Activated CD4-positive, alpha-beta memory T cell treated with anti-CD3 and anti-CD28 coated beads for 36 hours (primary cell): ENCODE measurements around the gene RSBN1. TPM values are rescaled to one million over a fixed set of nuclear protein-coding genes. Genes with fewer than 3 reads are reported as not detected.

Experiments
- CTCF ChIA-PET: fragments of 350-600 bp; sonication (Branson Sonifier 250); formaldehyde crosslinking; loops from one replicate; lab custom pipeline; 2021; ENCODE audit warnings: antibody characterized with exemption, inconsistent platforms; lab: Charles Lee
- POLR2A ChIA-PET: fragments of 350-600 bp; sonication (Branson Sonifier 250); formaldehyde crosslinking; loops from one replicate; lab custom pipeline; 2021; ENCODE audit warnings: antibody characterized with exemption; lab: Charles Lee
- DNase-seq: peaks from one replicate; pipeline ENCODE4 v3.0.0-alpha.2; 2020
- H3K27ac Mint-ChIP-seq: one replicate; pipeline ENCODE4 v1.8.0; 2021; ENCODE audit warnings: mixed read lengths
- H3K27me3 Mint-ChIP-seq: one replicate; pipeline ENCODE4 v1.8.0; 2021; ENCODE audit warnings: mixed read lengths
- H3K36me3 Mint-ChIP-seq: one replicate; pipeline ENCODE4 v1.8.0; 2021; ENCODE audit warnings: mixed read lengths
- H3K4me1 Mint-ChIP-seq: one replicate; pipeline ENCODE4 v1.8.0; 2021; ENCODE audit warnings: low read depth, mixed read lengths
- H3K4me3 Mint-ChIP-seq: one replicate; pipeline ENCODE4 v1.8.0; 2021; ENCODE audit warnings: mild to moderate bottlenecking, mixed read lengths
- H3K9me3 Mint-ChIP-seq: one replicate; pipeline ENCODE4 v1.8.0; 2021; ENCODE audit warnings: mixed read lengths
- intact Hi-C: fragments of 100-400 bp; cut with micrococcal nuclease; formaldehyde crosslinking; loops from one replicate; pipeline ENCODE4 v1.15.1; 2023
- total RNA-seq, 2 experiments: library from RNA; stranded (reverse); gene quantifications; one replicate each; pipeline ENCODE4 v1.2.3, GENCODE V29; 2021

Gene RSBN1
- total RNA-seq, 2 experiments from 2014 or later: 17.5 to 18.5 TPM

DNA sequence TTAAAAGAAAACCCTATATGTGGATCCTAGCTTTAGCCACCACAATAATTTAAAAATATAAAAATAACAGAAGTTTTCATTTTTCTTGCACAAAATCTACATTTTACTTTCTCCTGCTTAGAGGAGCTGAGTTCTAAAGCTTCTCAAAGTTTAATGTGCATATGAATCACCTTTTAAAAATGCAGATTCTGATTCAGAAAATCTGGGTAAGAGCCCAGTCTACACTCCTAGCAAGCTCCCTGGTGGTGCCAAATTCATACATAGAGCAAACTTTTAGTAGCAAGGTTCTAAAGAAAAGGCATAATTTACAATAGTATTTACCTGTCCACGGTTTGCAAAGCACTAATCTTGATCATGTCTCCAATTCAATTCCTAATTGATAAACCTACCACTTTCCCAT lies 19.3 kb downstream of the RSBN1 start:
- POLR2A ChIA-PET: no interaction called here
- H3K27ac Mint-ChIP-seq: no peak overlapping the region

DNA sequence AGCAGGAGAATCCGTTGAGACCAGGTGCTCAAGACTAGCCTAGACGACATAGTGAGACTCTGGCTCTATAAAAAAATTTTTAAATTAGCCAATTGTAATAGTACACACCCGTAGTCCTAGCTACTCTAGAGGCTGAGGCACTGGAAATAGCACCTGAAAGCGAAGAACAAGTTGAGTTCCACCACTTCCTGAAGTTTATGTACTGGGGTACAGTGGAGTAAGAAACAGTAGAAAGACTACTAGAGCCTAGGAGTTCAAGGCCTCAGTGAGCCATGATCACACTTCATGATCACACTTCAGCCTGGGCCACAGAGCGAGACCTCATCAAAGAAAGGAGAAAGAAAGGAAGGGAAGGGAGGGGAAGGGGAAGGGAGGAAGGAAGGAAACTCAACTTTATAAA lies 19.8 kb downstream of the RSBN1 start:
- ChIA-PET POLR2A (no interaction called here), CTCF (interaction anchor here (1.2 kb wide), 1 partner anchor 720 kb away, joined by 5 read pairs; the partner anchor contains the start of gene LRIG2)
- peak overlapping the region; percentile 69 for H3K27ac Mint-ChIP-seq
- peak; percentile 22 for DNase-seq
- intact Hi-C loops: no loop called here
- H3K9me3 Mint-ChIP-seq: no peaks in the 10 kb centered on the region
- no peaks in the 10 kb centered on the region for H3K27me3 Mint-ChIP-seq
- H3K4me1 Mint-ChIP-seq: peaks cover 58% of the 10 kb centered on the region
- H3K36me3 Mint-ChIP-seq: peaks cover 25% of the 10 kb centered on the region
- H3K4me3 Mint-ChIP-seq: no peak overlapping the region

More for the DNA sequence above, 19.3 kb downstream of the RSBN1 start:
- intact Hi-C loops: no loop called here
- Mint-ChIP-seq H3K9me3 (no peaks in the 10 kb centered on the region), H3K36me3 (peaks cover 30% of the 10 kb centered on the region), H3K4me1 (peaks cover 58% of the 10 kb centered on the region), H3K27me3 (no peaks in the 10 kb centered on the region), H3K4me3 (no peak overlapping the region)
- CTCF ChIA-PET: interaction anchor here (1.2 kb wide), 1 partner anchor 720 kb away, joined by 5 read pairs; the partner anchor contains the start of gene LRIG2
- no peak for DNase-seq

DNA sequence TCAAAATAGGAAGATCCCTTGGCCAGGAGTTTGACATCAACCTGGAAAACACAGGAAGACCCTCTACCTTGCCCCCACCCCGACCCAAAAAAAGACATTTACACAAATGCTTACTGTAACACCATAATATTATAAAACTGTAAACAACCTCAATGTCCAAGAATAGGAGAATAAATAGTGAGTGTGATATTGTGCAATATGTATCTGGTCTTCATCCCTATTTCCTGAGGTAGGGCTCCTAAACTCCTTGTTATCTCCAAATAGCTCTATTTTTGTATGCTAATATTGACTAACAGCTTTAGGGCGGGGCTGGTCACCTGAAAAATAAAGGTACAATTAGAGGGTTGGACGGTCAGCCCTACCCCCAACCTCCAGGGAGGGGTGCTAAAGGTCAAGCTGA lies 23.5 kb downstream of the RSBN1 start:
- Mint-ChIP-seq H3K9me3 (no peaks in the 10 kb centered on the region), H3K27me3 (no peaks in the 10 kb centered on the region), H3K4me1 (peaks cover 62% of the 10 kb centered on the region), H3K36me3 (peaks cover 3% of the 10 kb centered on the region), H3K4me3 (no peak overlapping the region), H3K27ac (no peak overlapping the region)
- CTCF ChIA-PET: no interaction called here
- POLR2A ChIA-PET: interaction anchor here (0.5 to 1.5 kb wide), 3 partner anchors 10 to 17 kb away, joined by 3 to 4 read pairs (median 4); no protein-coding TSS in a partner anchor
- intact Hi-C loops: loop anchor here (10.0 kb wide), 1 partner anchor 654 kb away; no protein-coding TSS in a partner anchor
- no peak for DNase-seq

DNA sequence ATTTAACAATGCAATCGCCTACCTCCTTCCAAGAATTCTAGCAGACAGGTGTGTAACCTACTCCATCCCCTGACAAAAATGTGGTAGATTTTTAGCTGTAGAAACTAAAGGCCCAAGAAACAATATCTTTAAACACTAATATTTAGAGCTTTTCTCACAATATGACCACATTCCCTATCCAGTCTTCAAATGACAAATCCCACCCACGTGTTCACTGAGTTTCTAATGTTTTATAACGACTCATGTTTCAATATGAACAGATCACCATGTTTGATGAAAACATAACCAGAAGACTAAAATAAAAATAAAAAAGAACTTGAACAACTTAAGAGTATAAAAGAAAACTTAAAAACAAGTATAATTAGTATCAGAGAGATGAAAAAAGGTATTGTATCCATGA lies 24.6 kb downstream of the RSBN1 start:
- Mint-ChIP-seq H3K4me3 (no peak overlapping the region), H3K9me3 (no peaks in the 10 kb centered on the region), H3K36me3 (peaks cover 3% of the 10 kb centered on the region), H3K27me3 (no peaks in the 10 kb centered on the region), H3K4me1 (peaks cover 57% of the 10 kb centered on the region), H3K27ac (peak overlapping the region; percentile 2)
- CTCF ChIA-PET: interaction anchor here (0.7 to 1.0 kb wide), 3 partner anchors 12 to 27 kb away, joined by 3 to 4 read pairs (median 3); partner anchors contain the start of gene RSBN1
- intact Hi-C loops: loop anchor here (10.0 kb wide), 1 partner anchor 653 kb away; no protein-coding TSS in a partner anchor
- DNase-seq: no peak
- POLR2A ChIA-PET: interaction anchor here (1.0 to 1.5 kb wide), 3 partner anchors 11 to 25 kb away, joined by 3 to 5 read pairs (median 4); partner anchors contain the start of gene RSBN1

DNA sequence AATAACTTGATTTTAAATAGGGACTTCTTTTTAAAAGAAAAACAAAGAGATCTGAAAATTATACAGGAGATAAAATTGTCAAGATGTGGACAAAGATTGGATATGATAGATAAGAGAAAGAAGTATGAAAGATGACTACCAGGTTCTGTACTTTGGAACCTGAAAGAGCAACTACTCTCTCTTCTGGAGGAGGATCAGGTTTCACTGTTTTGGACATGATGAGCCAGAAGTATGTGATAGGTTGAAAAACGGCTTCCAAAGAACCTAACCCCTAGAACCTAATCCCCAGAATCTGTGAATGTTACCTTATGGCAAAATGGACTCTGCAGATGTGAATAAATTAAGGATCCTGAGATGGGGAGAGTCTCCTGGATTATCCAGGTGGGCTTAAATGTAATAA lies 26.2 kb downstream of the RSBN1 start:
- Mint-ChIP-seq H3K36me3 (peaks cover 3% of the 10 kb centered on the region), H3K27me3 (no peaks in the 10 kb centered on the region), H3K4me1 (peaks cover 50% of the 10 kb centered on the region), H3K27ac (no peak overlapping the region), H3K9me3 (no peaks in the 10 kb centered on the region), H3K4me3 (no peak overlapping the region)
- ChIA-PET CTCF (no interaction called here), POLR2A (interaction anchor here (1.2 to 1.7 kb wide), 2 partner anchors 27 to 84 kb away, joined by 3 to 8 read pairs; partner anchors contain the start of gene PHTF1)
- intact Hi-C loops: loop anchor here (10.0 kb wide), 1 partner anchor 651 kb away; no protein-coding TSS in a partner anchor
- DNase-seq: no peak

DNA sequence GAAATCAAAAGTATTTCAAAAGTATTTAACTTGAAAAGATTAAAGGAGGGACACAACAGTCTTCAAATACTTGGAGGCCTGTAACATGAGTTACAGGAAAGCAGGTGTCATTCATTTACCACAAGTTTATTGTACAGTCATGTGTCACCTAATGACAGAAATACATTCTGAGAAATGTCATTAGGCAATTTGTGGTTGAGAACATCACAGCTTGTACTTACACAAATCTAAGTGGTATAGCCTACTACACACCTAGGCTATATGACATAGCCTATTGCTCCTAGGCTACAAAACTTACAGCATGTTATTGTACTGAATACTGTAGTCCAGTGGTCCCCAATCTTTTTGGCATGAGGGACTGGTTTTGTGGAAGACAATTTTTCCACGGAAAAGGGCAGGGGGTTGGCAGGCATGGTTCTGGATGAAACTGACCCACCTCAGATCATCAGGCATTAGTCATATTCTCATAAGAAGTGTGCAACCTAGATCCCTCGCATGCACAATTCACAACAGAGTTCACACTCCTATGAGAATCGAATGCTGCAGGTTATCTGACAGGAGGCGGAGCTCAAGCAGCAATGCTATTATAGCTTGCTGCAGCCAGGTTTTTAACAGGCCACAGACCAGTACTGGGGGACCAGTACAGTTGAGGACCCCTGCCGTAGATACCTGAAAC lies 28.0 kb downstream of the RSBN1 start:
- POLR2A ChIA-PET: interaction anchor here (0.9 to 2.3 kb wide), 4 partner anchors 14 to 28 kb away, joined by 5 to 12 read pairs (median 7); partner anchors contain the start of genes PHTF1 and RSBN1
- Mint-ChIP-seq H3K9me3 (no peaks in the 10 kb centered on the region), H3K27ac (peak overlapping the region; percentile 88), H3K36me3 (peaks cover under 1% of the 10 kb centered on the region), H3K27me3 (no peaks in the 10 kb centered on the region), H3K4me3 (peak overlapping the region; percentile 40), H3K4me1 (peaks cover 38% of the 10 kb centered on the region)
- DNase-seq: peak; percentile 40
- CTCF ChIA-PET: interaction anchor here (0.6 to 1.3 kb wide), 4 partner anchors 15 to 643 kb away, joined by 3 to 4 read pairs (median 3); partner anchors contain the start of gene RSBN1
- intact Hi-C loops: loop anchor here (1.0 to 10.0 kb wide), 4 partner anchors 18 to 649 kb away; partner anchors contain the start of gene PTPN22

DNA sequence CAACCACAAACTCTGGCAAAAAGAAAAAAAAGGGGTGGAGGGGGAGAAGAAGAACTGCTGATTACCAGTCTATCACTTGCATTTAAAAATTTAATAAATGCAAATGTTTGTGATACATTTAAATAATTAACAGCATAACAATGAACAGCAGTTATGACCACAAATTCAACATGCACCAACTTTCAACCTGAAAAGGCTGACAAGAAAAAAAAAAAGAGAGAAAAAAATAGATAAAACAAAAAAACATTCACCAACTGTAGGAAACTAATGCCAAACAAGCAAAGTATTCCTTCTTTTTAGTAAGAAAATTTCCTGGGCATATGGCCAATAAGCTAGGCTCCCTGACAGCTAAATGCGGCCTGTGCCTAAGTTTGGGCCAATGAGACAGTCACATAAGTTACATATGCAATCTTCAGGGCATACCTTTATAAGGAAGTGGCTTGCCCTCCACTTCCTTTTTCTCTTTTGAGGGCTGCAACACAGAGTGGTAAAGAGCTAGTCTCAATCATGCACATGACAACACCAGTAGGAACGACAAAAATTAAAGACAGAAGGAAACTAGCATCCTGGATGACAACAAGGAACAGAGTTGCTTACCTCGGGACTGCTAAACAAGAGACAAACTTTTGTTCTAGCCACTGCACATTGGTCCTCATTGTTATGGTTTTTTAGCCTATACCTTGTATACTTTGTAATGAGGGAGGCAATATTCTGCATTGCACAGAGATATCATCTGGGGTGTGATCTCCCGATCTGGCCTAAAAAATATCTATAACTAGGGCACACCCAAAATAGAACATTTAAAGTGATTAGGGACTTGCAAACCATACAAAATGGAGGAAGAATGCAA lies 28.8 kb downstream of the RSBN1 start:
- peak; percentile 55 for DNase-seq
- Mint-ChIP-seq H3K4me3 (peak overlapping the region; percentile 40), H3K4me1 (peaks cover 39% of the 10 kb centered on the region), H3K27ac (peak overlapping the region; percentile 88), H3K27me3 (no peaks in the 10 kb centered on the region), H3K9me3 (peaks cover 3% of the 10 kb centered on the region), H3K36me3 (peaks cover 5% of the 10 kb centered on the region)
- intact Hi-C loops: loop anchor here (1.0 to 10.0 kb wide), 5 partner anchors 19 to 649 kb away; partner anchors contain the start of genes PTPN22 and RSBN1
- CTCF ChIA-PET: no interaction called here
- POLR2A ChIA-PET: interaction anchor here (1.1 to 2.3 kb wide), 2 partner anchors 24 to 28 kb away, joined by 6 to 12 read pairs; partner anchors contain the start of genes PHTF1 and RSBN1

DNA sequence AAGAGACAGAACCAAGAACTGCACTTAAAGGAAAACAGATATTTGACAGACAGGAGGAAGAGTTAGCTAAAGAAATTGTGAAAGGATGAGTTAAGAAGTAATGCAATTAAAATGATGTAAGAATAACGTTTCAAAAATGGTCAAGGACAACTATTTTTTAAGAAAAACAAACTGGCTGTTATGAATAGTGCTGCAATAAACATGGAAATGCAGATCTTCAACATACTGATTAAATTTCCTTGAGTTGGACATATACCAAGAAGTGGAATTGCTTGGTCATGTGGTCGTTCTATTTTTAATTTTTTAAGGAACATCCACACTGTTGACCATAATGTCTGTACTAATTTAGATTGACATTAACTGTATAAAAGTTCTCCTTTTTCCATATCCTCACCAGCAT lies 29.9 kb downstream of the RSBN1 start:
- intact Hi-C loops: loop anchor here (10.0 kb wide), 1 partner anchor 648 kb away; no protein-coding TSS in a partner anchor
- Mint-ChIP-seq H3K36me3 (peaks cover 8% of the 10 kb centered on the region), H3K9me3 (peaks cover 4% of the 10 kb centered on the region), H3K4me3 (no peak overlapping the region), H3K27me3 (no peaks in the 10 kb centered on the region), H3K4me1 (peaks cover 29% of the 10 kb centered on the region), H3K27ac (peak overlapping the region; percentile 88)
- ChIA-PET POLR2A (no interaction called here), CTCF (interaction anchor here (0.6 to 1.0 kb wide), 3 partner anchors 18 to 24 kb away, joined by 3 read pairs; partner anchors contain the start of gene PHTF1)
- DNase-seq: no peak

DNA sequence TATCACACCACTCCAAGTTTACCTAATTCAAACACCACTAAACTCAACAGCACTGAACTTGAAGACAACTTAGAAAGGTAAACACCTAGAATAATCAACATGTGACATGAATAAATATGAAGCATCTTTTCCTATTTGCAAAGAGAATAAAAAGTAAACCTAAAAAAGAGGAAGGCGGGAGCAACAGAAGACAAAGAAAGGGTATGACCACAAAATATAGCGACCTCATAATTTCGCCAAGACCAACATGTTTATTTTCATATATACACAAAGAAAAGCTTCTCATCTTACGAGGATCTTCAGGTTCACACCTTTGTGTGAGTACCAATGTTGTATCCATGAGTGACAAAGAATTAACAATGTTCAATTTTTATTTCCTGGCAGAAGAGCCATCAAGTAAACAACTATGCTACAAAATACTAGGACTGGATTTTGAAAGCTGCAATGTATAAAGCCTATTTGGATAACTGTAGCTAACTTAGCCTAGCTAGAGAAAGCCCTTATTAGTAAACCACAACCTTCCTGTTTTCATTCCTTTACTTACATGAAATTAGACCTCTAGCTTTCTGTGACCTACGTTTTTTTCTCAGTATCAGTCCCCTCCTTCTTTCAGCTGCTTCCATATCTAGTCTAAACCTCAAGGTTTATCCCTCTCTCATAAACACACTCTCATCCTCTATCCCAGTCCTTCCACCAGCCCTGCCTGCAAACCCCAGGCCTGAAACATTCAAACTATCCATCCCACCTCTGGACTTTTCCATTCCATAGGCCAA lies 31.7 kb downstream of the RSBN1 start:
- Mint-ChIP-seq H3K27me3 (no peaks in the 10 kb centered on the region), H3K9me3 (peaks cover 4% of the 10 kb centered on the region), H3K27ac (no peak overlapping the region), H3K36me3 (peaks cover 15% of the 10 kb centered on the region), H3K4me1 (peaks cover 18% of the 10 kb centered on the region), H3K4me3 (no peak overlapping the region)
- no peak for DNase-seq
- intact Hi-C loops: loop anchor here (1.0 to 10.0 kb wide), 2 partner anchors 22 to 646 kb away; no protein-coding TSS in a partner anchor
- POLR2A ChIA-PET: no interaction called here
- CTCF ChIA-PET: interaction anchor here (0.6 to 0.9 kb wide), 2 partner anchors 8 to 1045 kb away, joined by 3 read pairs; no protein-coding TSS in a partner anchor

DNA sequence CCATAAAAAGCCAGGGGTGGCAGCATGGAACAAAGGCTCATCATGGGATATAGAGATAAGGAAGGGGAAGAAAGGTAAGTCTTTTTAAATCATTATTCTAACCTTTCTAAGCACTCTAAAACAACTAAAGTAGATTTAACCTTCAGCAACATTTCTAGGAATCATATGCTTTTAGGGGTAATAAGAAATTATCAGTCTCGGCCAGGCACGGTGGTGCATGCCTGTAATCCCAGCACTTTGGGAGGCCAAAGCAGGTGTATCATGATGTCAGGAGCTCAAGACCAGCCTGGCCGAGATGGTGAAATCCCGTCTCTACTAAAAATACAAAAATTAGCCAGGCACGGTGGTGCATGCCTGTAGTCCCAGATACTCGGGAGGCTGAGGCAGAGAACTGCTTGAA lies 32.7 kb downstream of the RSBN1 start:
- Mint-ChIP-seq H3K4me1 (peaks cover 13% of the 10 kb centered on the region), H3K9me3 (peaks cover 4% of the 10 kb centered on the region), H3K36me3 (peaks cover 15% of the 10 kb centered on the region), H3K27me3 (no peaks in the 10 kb centered on the region), H3K27ac (no peak overlapping the region), H3K4me3 (no peak overlapping the region)
- intact Hi-C loops: no loop called here
- ChIA-PET CTCF (no interaction called here), POLR2A (no interaction called here)
- DNase-seq: no peak

DNA sequence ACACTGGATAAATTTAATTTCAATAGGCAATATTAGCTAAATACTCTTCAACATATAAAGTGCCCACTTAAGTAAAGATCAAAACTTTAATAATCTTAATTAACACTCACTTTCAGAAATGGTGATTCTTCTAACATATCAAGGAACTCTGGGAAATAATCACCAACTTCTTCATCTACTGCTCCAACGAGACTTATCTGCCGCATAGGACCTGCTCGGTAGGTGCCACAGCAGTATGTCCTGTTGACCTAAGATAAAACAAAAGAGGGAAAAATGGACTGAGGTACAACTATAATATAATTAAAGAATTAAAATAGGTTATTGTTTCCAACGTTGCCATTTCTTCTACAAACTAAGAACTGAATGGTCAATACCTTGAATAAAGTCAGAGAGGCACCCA lies 34.7 kb downstream of the RSBN1 start:
- H3K27ac Mint-ChIP-seq: no peak overlapping the region
- no peak overlapping the region for H3K4me3 Mint-ChIP-seq
- H3K36me3 Mint-ChIP-seq: peaks cover 17% of the 10 kb centered on the region
- no peaks in the 10 kb centered on the region for H3K27me3 Mint-ChIP-seq
- H3K9me3 Mint-ChIP-seq: peaks cover 4% of the 10 kb centered on the region
- ChIA-PET CTCF (no interaction called here), POLR2A (no interaction called here)
- DNase-seq: no peak
- peaks cover 15% of the 10 kb centered on the region for H3K4me1 Mint-ChIP-seq
- intact Hi-C loops: no loop called here
